ENCODE results near the gene LMTK2. TPM values are rescaled to one million over a fixed set of nuclear protein-coding genes. Genes with fewer than 3 reads are reported as not detected.

LMTK2 gene
- total and polyA plus RNA-seq, 10 donors = 1.3 to 22.8 (median 18.6) TPM

DNA sequence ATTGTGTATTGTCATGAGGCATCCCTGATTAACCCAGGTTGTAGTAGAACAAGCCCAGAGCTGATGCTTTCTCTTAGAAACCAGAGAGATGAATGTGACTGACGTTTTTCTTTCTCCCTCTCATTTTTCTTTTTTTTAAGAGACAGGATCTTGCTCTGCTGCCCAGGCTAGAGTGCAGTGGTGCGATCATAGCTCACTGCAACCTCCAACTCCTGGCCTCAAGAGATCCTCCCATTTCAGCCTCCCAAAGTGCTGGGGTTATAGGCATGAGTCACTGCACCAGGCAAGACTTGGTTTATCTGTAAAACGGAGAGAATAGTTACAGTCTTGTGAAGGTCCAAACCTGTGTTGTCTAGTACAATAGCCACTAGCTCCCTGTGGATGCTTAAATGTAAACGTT lies 5.4 kb downstream of the LMTK2 start:
- WGBS, 5 donors = 87 to 93% (median 87%) methylated on average over 4 of the region's 4 CpGs
- Histone ChIP-seq H3K4me1 (peaks cover 14 to 89% (median 41%) of the 10 kb centered on the region in 6 donors), H3K4me3 (no peak overlapping the region), H3K9me3 (no peaks in the 10 kb centered on the region), H3K27ac (peak overlapping the region in 3 of 8 donors; percentile 58 to 69 (median 68)), H3K27me3 (replicated peaks in 1 of 7) (no peaks in the 10 kb centered on the region), H3K36me3 (no peaks in the 10 kb centered on the region)
- intact Hi-C loops (cut with DNase I; ENCODE audit: low total_unique reads) = no loop called here
- no peak for TF ChIP-seq POLR2AphosphoS5 (IDR thresholded peaks at IDR 0.05)
- TF ChIP-seq CTCF (IDR thresholded peaks at IDR 0.05 in 8 of 11, conservative IDR thresholded peaks at IDR 0.05 in 3 of 11) = no peak
- TF ChIP-seq POLR2A (IDR thresholded peaks at IDR 0.05) = no peak
- DNase-seq = no peak

DNA sequence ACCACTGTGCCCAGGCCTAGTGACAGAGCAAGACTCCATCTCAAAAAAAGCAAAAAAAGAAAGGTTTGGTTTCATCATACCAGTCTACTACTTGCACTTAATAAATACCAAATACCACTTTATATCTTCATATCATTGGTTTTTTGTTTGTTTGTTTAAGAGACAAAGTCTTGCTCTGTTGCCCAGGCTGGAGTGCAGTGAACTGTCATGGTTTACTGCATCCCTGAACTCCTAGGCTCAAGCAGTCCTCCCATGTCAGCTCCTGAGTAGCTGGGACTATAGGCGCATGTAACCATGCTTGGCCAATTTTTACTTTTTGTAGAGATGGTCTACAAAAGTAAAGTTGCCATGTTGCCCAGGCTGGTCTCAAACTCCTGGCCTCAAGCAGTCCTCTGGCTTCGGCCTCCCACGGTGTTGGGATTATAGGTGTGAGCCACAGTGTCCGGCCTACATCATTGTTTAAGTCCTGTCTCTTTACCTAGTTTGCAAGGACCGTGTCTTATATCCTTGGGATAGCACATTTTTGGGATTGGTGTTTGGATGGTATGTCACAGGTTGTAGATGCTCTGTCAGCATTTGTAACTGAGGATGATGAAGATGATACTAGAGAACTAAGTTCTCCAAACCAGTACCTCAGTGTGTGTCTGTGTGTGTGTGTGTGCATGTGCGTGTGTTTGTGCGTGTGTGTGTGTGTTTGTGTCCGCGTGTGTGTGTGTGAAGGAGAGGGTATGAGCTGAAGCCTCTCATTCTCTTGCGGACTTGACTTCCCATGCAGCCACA lies 9.3 kb downstream of the LMTK2 start:
- intact Hi-C loops (cut with DNase I; ENCODE audit: low total_unique reads) = no loop called here
- WGBS, 5 donors = 91 to 98% (median 96%) methylated on average over 10 of the region's 10 CpGs
- TF ChIP-seq POLR2A (IDR thresholded peaks at IDR 0.05) (no peak), POLR2AphosphoS5 (IDR thresholded peaks at IDR 0.05) (no peak), CTCF (IDR thresholded peaks at IDR 0.05 in 8 of 11, conservative IDR thresholded peaks at IDR 0.05 in 3 of 11) (no peak)
- no peak overlapping the region for H3K4me3 ChIP-seq
- DNase-seq = no peak
- H3K36me3 ChIP-seq = peaks cover 0 to 9% (median 0%) of the 10 kb centered on the region in 6 donors
- peaks cover 0 to 73% (median 23%) of the 10 kb centered on the region in 6 donors for H3K4me1 ChIP-seq
- H3K27me3 ChIP-seq (replicated peaks in 1 of 7) = no peaks in the 10 kb centered on the region
- H3K27ac ChIP-seq = no peak overlapping the region
- no peaks in the 10 kb centered on the region for H3K9me3 ChIP-seq

- peak overlapping the region in 3 of 8 donors; percentile 33 to 45 (median 34) for H3K27ac ChIP-seq
These were observed 10.2 kb downstream of the LMTK2 start for GRCh38 chr7:98116656-98117461.

More at GRCh38 chr7:98116656-98117461, 10.2 kb downstream of the LMTK2 start:
- Histone ChIP-seq H3K36me3 (peaks cover 0 to 9% (median 0%) of the 10 kb centered on the region in 6 donors), H3K4me3 (no peak overlapping the region), H3K9me3 (no peaks in the 10 kb centered on the region), H3K27me3 (replicated peaks in 1 of 7) (peaks cover 0 to 2% (median 0%) of the 10 kb centered on the region in 7 donors), H3K4me1 (peaks cover 0 to 72% (median 22%) of the 10 kb centered on the region in 6 donors)
- DNase-seq = no peak
- intact Hi-C loops (cut with DNase I; ENCODE audit: low total_unique reads) = no loop called here
- 72 to 76% (median 75%) methylated on average over 7 of the region's 7 CpGs for WGBS, 5 donors
- TF ChIP-seq POLR2A (IDR thresholded peaks at IDR 0.05) = no peak
- TF ChIP-seq CTCF (IDR thresholded peaks at IDR 0.05 in 8 of 11, conservative IDR thresholded peaks at IDR 0.05 in 3 of 11) = no peak
- TF ChIP-seq POLR2AphosphoS5 (IDR thresholded peaks at IDR 0.05) = no peak
